Activated CD8-positive, alpha-beta T cell treated with anti-CD3 and anti-CD28 coated beads for 36 hours (primary cell): ENCODE data around the gene ZNF580. TPM values are rescaled to one million over a fixed set of nuclear protein-coding genes. Genes with fewer than 3 reads are reported as not detected.
A peak's percentile ranks its signal among the peaks of the same experiment; 100 is the strongest.

ENCODE experiments used
- ATAC-seq: fragments of 200-7000 bp; cut with Tn5 transposase; one replicate; pipeline ENCODE4 v1.10.0; 2021; ENCODE audit warnings: mild to moderate bottlenecking, moderate library complexity
- CTCF ChIA-PET: fragments of 350-600 bp; sonication (Branson Sonifier 250); formaldehyde crosslinking; loops from one replicate; lab custom pipeline; 2021; ENCODE audit warnings: antibody characterized with exemption; lab: Charles Lee
- POLR2A ChIA-PET: fragments of 350-600 bp; sonication (Branson Sonifier 250); formaldehyde crosslinking; loops from one replicate; lab custom pipeline; 2021; ENCODE audit warnings: antibody characterized with exemption; lab: Charles Lee
- DNase-seq: peaks from one replicate; pipeline ENCODE4 v3.0.0-alpha.2; 2020
- H3K27ac Mint-ChIP-seq: one replicate; pipeline ENCODE4 v1.8.0; 2021; ENCODE audit warnings: mild to moderate bottlenecking, mixed read lengths
- H3K27me3 Mint-ChIP-seq: one replicate; pipeline ENCODE4 v1.8.0; 2021; ENCODE audit warnings: mixed read lengths
- H3K36me3 Mint-ChIP-seq: one replicate; pipeline ENCODE4 v1.8.0; 2021; ENCODE audit warnings: low read depth, mixed read lengths
- H3K4me1 Mint-ChIP-seq: one replicate; pipeline ENCODE4 v1.8.0; 2021; ENCODE audit warnings: low read depth, mixed read lengths
- H3K4me3 Mint-ChIP-seq: one replicate; pipeline ENCODE4 v1.8.0; 2021; ENCODE audit warnings: mild to moderate bottlenecking, moderate library complexity, mixed read lengths
- H3K9me3 Mint-ChIP-seq: one replicate; pipeline ENCODE4 v1.8.0; 2021; ENCODE audit warnings: mixed read lengths
- intact Hi-C: fragments of 100-400 bp; cut with micrococcal nuclease; formaldehyde crosslinking; loops from one replicate; pipeline ENCODE4 v1.10.0; 2022
- total RNA-seq, 2 experiments: library from RNA; stranded (reverse); gene quantifications; one replicate each; pipeline ENCODE4 v1.2.3, GENCODE V29; 2021
- TF ChIP-seq, protein P1 (sequence below): fragments of 200-600 bp; IDR thresholded peaks from one replicate; pipeline ENCODE4 v1.8.0; 2022; ENCODE audit warnings: antibody characterized with exemption, mild to moderate bottlenecking

ZNF580 gene
- total RNA-seq, 2 experiments from 2014 or later = 24.8 to 26.2 TPM

DNA sequence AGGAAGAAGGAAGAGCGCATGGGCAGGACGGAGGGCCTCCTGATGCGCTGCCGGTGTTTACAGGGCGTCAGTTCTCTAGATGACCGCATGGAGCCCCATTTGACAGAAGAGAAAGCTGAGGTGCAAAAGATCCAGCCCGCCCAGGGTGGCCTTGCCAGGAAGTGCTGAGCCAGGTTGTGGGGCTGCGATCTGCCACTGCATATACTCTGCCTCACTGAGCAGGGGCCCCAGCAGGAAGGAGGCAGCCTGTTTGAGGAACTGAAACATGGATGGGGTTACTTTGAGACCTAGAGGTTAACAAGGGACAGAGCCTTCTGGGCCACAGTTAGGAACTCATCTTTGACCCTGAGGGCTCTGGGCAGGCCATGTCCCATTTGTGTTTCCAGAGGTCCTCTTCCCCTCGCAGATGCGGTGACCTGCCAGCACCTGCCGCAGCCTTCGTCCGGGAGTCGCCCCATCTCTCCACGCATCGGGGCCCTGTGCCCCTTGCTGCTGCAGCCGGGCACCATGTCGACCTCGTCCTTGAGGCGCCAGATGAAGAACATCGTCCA lies 37.4 kb downstream of the ZNF580 start:
- CTCF ChIA-PET = no interaction called here
- H3K4me1 Mint-ChIP-seq = peaks cover 46% of the 10 kb centered on the region
- H3K27me3 Mint-ChIP-seq = no peaks in the 10 kb centered on the region
- POLR2A ChIA-PET = no interaction called here
- intact Hi-C loops = no loop called here
- ATAC-seq (no peak), DNase-seq (no peak)
- TF ChIP-seq, protein P1, sequence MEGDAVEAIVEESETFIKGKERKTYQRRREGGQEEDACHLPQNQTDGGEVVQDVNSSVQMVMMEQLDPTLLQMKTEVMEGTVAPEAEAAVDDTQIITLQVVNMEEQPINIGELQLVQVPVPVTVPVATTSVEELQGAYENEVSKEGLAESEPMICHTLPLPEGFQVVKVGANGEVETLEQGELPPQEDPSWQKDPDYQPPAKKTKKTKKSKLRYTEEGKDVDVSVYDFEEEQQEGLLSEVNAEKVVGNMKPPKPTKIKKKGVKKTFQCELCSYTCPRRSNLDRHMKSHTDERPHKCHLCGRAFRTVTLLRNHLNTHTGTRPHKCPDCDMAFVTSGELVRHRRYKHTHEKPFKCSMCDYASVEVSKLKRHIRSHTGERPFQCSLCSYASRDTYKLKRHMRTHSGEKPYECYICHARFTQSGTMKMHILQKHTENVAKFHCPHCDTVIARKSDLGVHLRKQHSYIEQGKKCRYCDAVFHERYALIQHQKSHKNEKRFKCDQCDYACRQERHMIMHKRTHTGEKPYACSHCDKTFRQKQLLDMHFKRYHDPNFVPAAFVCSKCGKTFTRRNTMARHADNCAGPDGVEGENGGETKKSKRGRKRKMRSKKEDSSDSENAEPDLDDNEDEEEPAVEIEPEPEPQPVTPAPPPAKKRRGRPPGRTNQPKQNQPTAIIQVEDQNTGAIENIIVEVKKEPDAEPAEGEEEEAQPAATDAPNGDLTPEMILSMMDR = no peak
- peaks cover 39% of the 10 kb centered on the region for H3K36me3 Mint-ChIP-seq
- no peak overlapping the region for H3K27ac Mint-ChIP-seq
- no peaks in the 10 kb centered on the region for H3K9me3 Mint-ChIP-seq
- H3K4me3 Mint-ChIP-seq = no peak overlapping the region

DNA sequence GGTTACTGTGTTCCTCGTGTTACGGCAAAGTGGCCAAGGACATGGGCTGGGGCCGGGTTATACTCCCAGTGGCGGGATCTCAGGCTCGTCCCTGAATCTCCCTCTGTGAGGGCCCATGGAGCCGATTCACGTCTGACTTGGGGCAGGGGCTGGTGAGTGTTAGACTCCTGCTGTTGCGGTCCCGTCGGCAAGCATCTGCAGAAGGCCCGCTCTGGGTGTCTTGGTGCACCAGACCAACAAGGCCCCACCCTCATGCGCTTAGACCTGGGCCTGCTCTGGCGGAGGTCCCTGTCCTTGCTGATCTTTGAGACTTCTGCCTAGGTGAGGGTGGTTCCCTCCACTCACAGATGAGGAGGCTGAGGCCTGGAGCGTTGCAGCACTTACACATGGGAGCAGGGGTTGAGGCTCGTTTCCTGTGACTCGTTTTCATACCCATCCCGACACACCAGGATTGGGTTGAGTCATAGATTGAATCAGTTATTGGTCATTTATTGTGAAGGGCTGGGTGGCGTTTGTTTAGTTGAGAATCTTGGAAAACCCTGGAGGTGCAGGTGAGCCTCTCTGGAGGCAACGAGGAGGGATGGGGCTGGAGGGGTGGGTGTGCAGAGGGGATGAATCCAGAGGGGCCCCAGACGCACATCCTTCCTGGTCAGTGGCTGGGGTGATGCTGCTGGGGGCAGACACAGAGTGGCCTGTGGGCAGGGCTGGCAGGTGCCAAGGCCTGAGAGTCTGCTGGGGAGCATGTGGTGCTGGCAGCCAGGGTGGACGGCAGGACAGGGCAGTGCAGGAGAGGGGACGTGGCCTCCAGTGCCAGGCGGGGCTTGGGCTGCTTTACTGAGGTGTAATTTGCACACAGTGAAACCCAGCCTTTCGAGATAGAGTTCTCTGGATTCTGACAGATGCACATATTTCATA lies 38.8 kb downstream of the ZNF580 start:
- DNase-seq (no peak), ATAC-seq (no peak)
- Mint-ChIP-seq H3K27ac (peak overlapping the region; percentile 30), H3K9me3 (no peaks in the 10 kb centered on the region), H3K4me3 (no peak overlapping the region), H3K27me3 (no peaks in the 10 kb centered on the region), H3K36me3 (peaks cover 33% of the 10 kb centered on the region), H3K4me1 (peaks cover 43% of the 10 kb centered on the region)
- ChIA-PET POLR2A (no interaction called here), CTCF (no interaction called here)
- TF ChIP-seq, protein P1 = no peak
- intact Hi-C loops = no loop called here

DNA sequence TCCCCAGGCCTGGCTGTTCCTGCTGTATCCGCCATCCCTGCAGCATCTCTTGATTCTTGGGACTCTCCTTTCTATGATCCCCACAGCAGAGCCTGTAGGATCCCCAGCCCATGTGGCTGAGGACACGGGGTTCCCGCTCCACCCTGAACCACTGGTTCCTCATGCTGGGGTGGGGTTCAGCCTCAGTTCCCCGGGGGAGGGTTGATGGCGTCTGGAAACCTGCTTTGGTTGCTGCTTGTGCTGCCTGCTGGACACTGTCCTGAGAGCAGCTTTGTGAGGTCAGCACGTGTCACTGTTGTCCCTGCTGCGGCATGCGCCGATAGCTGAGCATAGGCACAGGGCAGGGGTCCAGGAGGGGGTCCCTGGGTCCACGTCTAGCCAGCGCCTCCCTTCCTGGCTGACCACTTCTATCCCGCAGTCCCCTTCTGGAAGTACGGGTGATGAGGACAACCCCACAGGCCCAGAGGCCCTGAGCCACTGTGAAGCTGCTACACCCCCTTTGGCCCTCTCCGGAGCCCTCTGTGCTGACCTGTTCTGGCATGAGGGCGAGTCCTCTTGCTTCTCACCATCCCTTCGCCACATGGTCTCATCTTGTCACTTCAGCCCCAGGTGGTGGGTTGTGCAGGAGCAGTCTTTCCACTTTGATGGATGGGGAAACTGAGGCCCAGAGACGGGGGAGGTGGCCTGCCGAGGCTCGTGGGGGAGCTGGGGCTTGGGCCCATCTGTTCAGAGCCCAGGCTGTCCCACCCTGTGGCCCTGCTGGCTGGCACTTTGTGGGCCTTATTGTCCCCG lies 39.7 kb downstream of the ZNF580 start:
- DNase-seq = no peak
- ATAC-seq = no peak
- Mint-ChIP-seq H3K4me1 (peaks cover 43% of the 10 kb centered on the region), H3K27ac (peak overlapping the region; percentile 46), H3K27me3 (no peaks in the 10 kb centered on the region), H3K9me3 (no peaks in the 10 kb centered on the region), H3K4me3 (no peak overlapping the region), H3K36me3 (peaks cover 31% of the 10 kb centered on the region)
- intact Hi-C loops = no loop called here
- POLR2A ChIA-PET = interaction anchor here (0.9 kb wide), 1 partner anchor 13 kb away, joined by 3 read pairs; no protein-coding TSS in a partner anchor
- CTCF ChIA-PET = no interaction called here
- TF ChIP-seq, protein P1 = no peak

DNA sequence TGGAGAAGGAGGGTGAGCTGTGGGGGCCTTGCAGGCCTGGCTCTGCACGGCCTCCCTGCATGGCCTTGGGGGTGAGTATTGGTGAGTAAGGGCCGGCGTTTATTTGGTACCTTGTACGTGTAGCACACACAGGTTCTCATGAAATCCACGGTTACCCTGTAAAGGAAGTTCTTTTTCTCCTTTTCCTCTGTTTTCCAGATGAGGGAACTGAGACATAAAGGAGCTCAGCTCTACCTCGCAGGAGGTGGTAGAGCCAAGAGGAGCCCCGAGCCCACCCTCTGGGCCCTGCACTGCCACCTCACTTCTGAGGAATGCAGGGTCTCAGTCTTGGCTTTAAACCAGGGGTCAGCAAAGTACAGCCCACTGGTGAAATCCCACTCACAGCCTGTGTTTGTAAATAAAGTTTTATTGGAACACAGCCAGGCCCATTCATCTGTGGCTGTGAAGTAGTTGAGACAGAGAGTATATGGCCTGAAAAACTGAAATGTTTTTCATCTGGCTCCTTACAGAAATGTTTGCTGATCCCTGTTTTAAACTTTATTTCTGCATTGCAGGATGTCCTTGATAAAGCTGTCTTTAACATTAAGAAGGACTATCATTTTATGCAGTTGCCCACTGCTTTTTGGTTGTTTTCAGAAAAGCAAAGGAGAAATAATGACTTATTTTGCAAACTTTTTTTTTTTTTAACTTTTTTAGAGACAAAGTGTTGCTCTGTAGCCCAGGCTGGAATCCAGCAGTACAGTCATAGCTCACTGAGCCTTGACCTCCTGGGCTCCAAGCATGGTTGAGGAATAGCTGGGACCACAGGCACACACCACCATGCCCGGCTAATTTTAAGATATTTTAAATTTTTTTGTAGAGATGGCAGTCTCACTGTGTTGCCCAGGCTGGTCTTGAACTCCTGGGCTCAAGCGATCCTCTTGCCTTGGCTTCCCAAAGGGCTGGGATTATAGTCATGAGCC lies 40.6 kb downstream of the ZNF580 start:
- ChIA-PET CTCF (interaction anchor here (1.0 kb wide), 1 partner anchor 28 kb away, joined by 3 read pairs; no protein-coding TSS in a partner anchor), POLR2A (interaction anchor here (0.9 kb wide), 1 partner anchor 14 kb away, joined by 3 read pairs; no protein-coding TSS in a partner anchor)
- DNase-seq (no peak), ATAC-seq (no peak)
- peaks cover 43% of the 10 kb centered on the region for H3K4me1 Mint-ChIP-seq
- intact Hi-C loops = no loop called here
- peaks cover 32% of the 10 kb centered on the region for H3K36me3 Mint-ChIP-seq
- H3K27me3 Mint-ChIP-seq = no peaks in the 10 kb centered on the region
- H3K27ac Mint-ChIP-seq = no peak overlapping the region
- TF ChIP-seq, protein P1 = no peak
- H3K9me3 Mint-ChIP-seq = no peaks in the 10 kb centered on the region
- H3K4me3 Mint-ChIP-seq = no peak overlapping the region
